SK-N-SH (cell line): ENCODE data around the gene LRRFIP2. TPM values are rescaled to one million over a fixed set of nuclear protein-coding genes. Genes with fewer than 3 reads are reported as not detected.

ENCODE experiments used
- CTCF ChIA-PET: fragments of 300-600, 350-600 bp; formaldehyde crosslinking; extraction: SDS; loops from one replicate; lab custom pipeline; 2021; lab: Yijun Ruan, JAX
- POLR2A ChIA-PET: fragments of 350-600 bp; sonication (Branson Sonifier 250); formaldehyde crosslinking; extraction: SDS; loops from one replicate; lab custom pipeline; 2020; ENCODE audit warnings: antibody characterized with exemption, inconsistent platforms; lab: Yijun Ruan, JAX
- DNase-seq: peaks from one replicate; pipeline ENCODE4 v3.0.0; 2012
- H2AFZ ChIP-seq: fragments of 200-600 bp; sonication (generic); 2 replicates; pipeline ENCODE4 v1.8.1; 2016; ENCODE audit warnings: antibody characterized with exemption, mild to moderate bottlenecking, low read depth
- H3F3A ChIP-seq: fragments of 200-600 bp; sonication (generic); replicated peaks from 2 replicates; pipeline ENCODE3; 2016; ENCODE audit warnings: antibody characterized with exemption, mild to moderate bottlenecking; ENCODE audit not compliant: insufficient read depth
- H3K27ac ChIP-seq, 2 experiments: fragments of 200-500 bp in 1 of 2; fragments of 200-600 bp in 1 of 2; sonication (Bioruptor generic) in 1 of 2; sonication (generic), shearing (Covaris generic) in 1 of 2; 2 replicates each; pipeline versions ENCODE4 v1.5.1 to v1.6.1; 2014 to 2016; ENCODE audit warnings: low read depth in 2 of 2, inconsistent platforms in 1 of 2, low read length in 1 of 2, mild to moderate bottlenecking in 1 of 2, mixed read lengths in 1 of 2
- H3K27me3 ChIP-seq: fragments of 200-600 bp; sonication (generic), shearing (Covaris generic); 2 replicates; pipeline ENCODE4 v1.6.1; 2016; ENCODE audit warnings: mixed run types; ENCODE audit not compliant: insufficient read depth
- H3K36me3 ChIP-seq, 2 experiments: fragments of 200-500 bp in 1 of 2; fragments of 200-600 bp in 1 of 2; sonication (Bioruptor generic) in 1 of 2; sonication (generic) in 1 of 2; replicated peaks in 1 of 2; 2 replicates each; pipeline versions ENCODE3 to v1.5.1; 2014 to 2016; ENCODE audit warnings: low read length in 1 of 2, mild to moderate bottlenecking in 1 of 2; ENCODE audit not compliant: insufficient read depth in 2 of 2, control insufficient read depth in 1 of 2
- H3K4me1 ChIP-seq, 2 experiments: fragments of 200-500 bp in 1 of 2; fragments of 200-600 bp in 1 of 2; sonication (Bioruptor generic) in 1 of 2; sonication (generic), shearing (Covaris generic) in 1 of 2; 2 replicates each; pipeline versions ENCODE4 v1.5.1 to v1.6.1; 2014 to 2016; ENCODE audit warnings: low read depth in 1 of 2, low read length in 1 of 2, mixed run types in 1 of 2; ENCODE audit not compliant: insufficient read depth in 2 of 2, control insufficient read depth in 1 of 2
- H3K4me2 ChIP-seq: fragments of 200-600 bp; sonication (generic), shearing (Covaris generic); 2 replicates; pipeline ENCODE4 v1.6.1; 2017; ENCODE audit warnings: mixed run types
- H3K4me3 ChIP-seq, 2 experiments: fragments of 200-500 bp in 1 of 2; fragments of 200-600 bp in 1 of 2; sonication (Bioruptor generic) in 1 of 2; sonication (generic), shearing (Covaris generic) in 1 of 2; 2 replicates each; pipeline versions ENCODE4 v1.5.1 to v1.8.1; 2014 to 2016; ENCODE audit warnings: low read depth in 2 of 2, inconsistent platforms in 1 of 2, low read length in 1 of 2, mild to moderate bottlenecking in 1 of 2, mixed read lengths in 1 of 2, moderate library complexity in 1 of 2
- H3K79me2 ChIP-seq: fragments of 200-600 bp; sonication (generic); 2 replicates; pipeline ENCODE4 v1.8.1; 2017; ENCODE audit warnings: mild to moderate bottlenecking; ENCODE audit not compliant: insufficient read depth
- H3K9ac ChIP-seq: fragments of 200-600 bp; sonication (generic); 2 replicates; pipeline ENCODE4 v1.6.1; 2017; ENCODE audit warnings: mixed run types
- H3K9me2 ChIP-seq: fragments of 200-600 bp; sonication (generic); 2 replicates; pipeline ENCODE4 v1.6.1; 2017; ENCODE audit warnings: mixed run types
- H3K9me3 ChIP-seq: fragments of 200-600 bp; sonication (generic); 2 replicates; pipeline ENCODE4 v1.6.1; 2017; ENCODE audit warnings: mixed run types, mild to moderate bottlenecking, moderate library complexity
- H4K20me1 ChIP-seq: fragments of 200-600 bp; sonication (generic); 2 replicates; pipeline ENCODE4 v1.6.1; 2017; ENCODE audit warnings: mild to moderate bottlenecking, mixed run types; ENCODE audit not compliant: insufficient read depth
- ELF1 ChIP-seq: IDR thresholded peaks from 2 replicates; pipeline ENCODE4 v1.4.0; 2012
- EZH2phosphoT487 ChIP-seq: fragments of 200-600 bp; sonication (generic); IDR thresholded peaks from 2 replicates; pipeline ENCODE4 v1.6.1; 2017; ENCODE audit warnings: low read depth, mixed run types, mild to moderate bottlenecking, antibody characterized with exemption, moderate library complexity, borderline replicate concordance
- FOSL2 ChIP-seq: IDR thresholded peaks from 2 replicates; pipeline ENCODE4 v1.4.0; 2012; ENCODE audit warnings: low read depth, mild to moderate bottlenecking, moderate library complexity, borderline replicate concordance
- FOXJ3 ChIP-seq: sonication (generic); formaldehyde crosslinking; IDR thresholded peaks from 2 replicates; pipeline ENCODE4 v1.5.1; 2020; ENCODE audit warnings: mild to moderate bottlenecking, missing genetic modification reagents
- FOXM1 ChIP-seq: IDR thresholded peaks from 2 replicates; pipeline ENCODE4 v1.4.0; 2012; ENCODE audit warnings: low read depth, mild to moderate bottlenecking
- IRF3 ChIP-seq: fragments of 150-350 bp; IDR thresholded peaks from 2 replicates; pipeline ENCODE4 v1.6.1; 2016; ENCODE audit warnings: mild to moderate bottlenecking, low read depth, low read length
- JUND ChIP-seq: IDR thresholded peaks from 2 replicates; pipeline ENCODE4 v1.4.0; 2012
- MEF2A ChIP-seq: IDR thresholded peaks from 2 replicates; pipeline ENCODE4 v1.4.0; 2012; ENCODE audit warnings: low read depth, borderline replicate concordance
- MXI1 ChIP-seq: IDR thresholded peaks from 2 replicates; pipeline ENCODE4 v1.6.1; 2012; ENCODE audit warnings: mild to moderate bottlenecking, low read depth, low read length, improper control_type of control experiment
- NRF1 ChIP-seq: IDR thresholded peaks from 2 replicates; pipeline ENCODE4 v1.6.1; 2012; ENCODE audit warnings: low read depth, mild to moderate bottlenecking, low read length
- POLR2AphosphoS5 ChIP-seq: IDR thresholded peaks from 2 replicates; pipeline ENCODE4 v1.6.1; 2012; ENCODE audit warnings: low read depth, low read length
- RAD21 ChIP-seq: IDR thresholded peaks from 2 replicates; pipeline ENCODE4 v1.6.1; 2012; ENCODE audit warnings: mild to moderate bottlenecking, low read length
- RFX5 ChIP-seq: IDR thresholded peaks from 2 replicates; pipeline ENCODE4 v1.6.1; 2012; ENCODE audit warnings: mild to moderate bottlenecking, improper control_type of control experiment, low read length
- SMC3 ChIP-seq: IDR thresholded peaks from 2 replicates; pipeline ENCODE4 v1.6.1; 2012; ENCODE audit warnings: low read depth, low read length, improper control_type of control experiment
- TEAD4 ChIP-seq: IDR thresholded peaks from 2 replicates; pipeline ENCODE4 v1.4.0; 2012; ENCODE audit warnings: mild to moderate bottlenecking, borderline replicate concordance; ENCODE audit not compliant: insufficient read depth
- USF1 ChIP-seq: IDR thresholded peaks from 2 replicates; pipeline ENCODE4 v1.4.0; 2012; ENCODE audit warnings: low read depth, borderline replicate concordance
- YY1 ChIP-seq: IDR thresholded peaks from 2 replicates; pipeline ENCODE4 v1.4.0; 2012; ENCODE audit warnings: low read depth, mild to moderate bottlenecking
- ZBTB33 ChIP-seq: IDR thresholded peaks from 2 replicates; pipeline ENCODE4 v1.4.0; 2012; ENCODE audit warnings: low read depth, borderline replicate concordance
- WGBS: methylation state at CpG from one replicate; pipeline ENCODE4 v1.1.6; 2017; ENCODE audit warnings: low lambda C conversion rate; 5-methylcytosine and 5-hydroxymethylcytosine counted together
- polyA plus RNA-seq, 3 experiments: library from polyadenylated mRNA; depleted of rRNA; stranded (reverse); fragments of >200 nt; gene quantifications; 2 replicates each; pipeline ENCODE4 v1.2.3, GENCODE V29; 2012

Gene LRRFIP2
- polyA plus RNA-seq, 1 of the 3 experiments (the other 2 are of a cell fraction), result 27.2 TPM

DNA sequence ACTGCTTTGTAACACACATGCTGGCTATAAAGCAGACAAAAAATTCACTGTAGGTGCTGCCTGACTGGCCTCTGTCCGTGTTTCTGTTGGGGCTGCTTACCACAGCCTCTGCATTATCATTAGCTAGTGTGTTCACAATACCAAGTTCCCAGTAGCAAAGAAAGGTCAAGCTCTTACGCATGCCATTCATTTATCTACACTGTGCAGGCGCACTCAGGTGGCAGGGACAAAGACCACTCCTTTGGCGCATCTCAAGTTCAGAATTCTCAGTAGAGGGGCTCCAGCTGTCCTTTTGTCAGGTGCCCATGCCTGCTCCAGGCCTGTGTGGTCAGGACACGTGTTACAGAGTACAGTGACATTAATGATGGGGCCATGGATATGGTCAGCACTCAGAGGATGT, 158.7 kb downstream of the LRRFIP2 start:
- Histone ChIP-seq H3K9me3 (no peaks in the 10 kb centered on the region), H3K27me3 (no peaks in the 10 kb centered on the region), H3K4me2 (no peak overlapping the region), H3K4me3 (no peak overlapping the region), H3K79me2 (no peaks in the 10 kb centered on the region), H3K4me1 (no peaks in the 10 kb centered on the region), H3K27ac (no peak overlapping the region), H3K36me3 (peaks cover 57 to 70% of the 10 kb centered on the region in 2 experiments), H2AFZ (no peak overlapping the region), H3K9ac (no peak overlapping the region), H3K9me2 (no peaks in the 10 kb centered on the region), H3F3A (peaks cover 4% of the 10 kb centered on the region), H4K20me1 (no peaks in the 10 kb centered on the region)
- ChIA-PET CTCF (interaction anchor here (1.8 kb wide), 1 partner anchor 57 kb away, joined by 4 read pairs; no protein-coding TSS in a partner anchor), POLR2A (no interaction called here)
- 98% methylated on average over 5 of the region's 5 CpGs for WGBS
- TF ChIP-seq RAD21 (no peak), RFX5 (no peak), JUND (no peak), NRF1 (no peak), USF1 (no peak), SMC3 (no peak), IRF3 (no peak), MEF2A (no peak), POLR2AphosphoS5 (no peak), FOXJ3 (no peak), FOXM1 (no peak), ZBTB33 (no peak), EZH2phosphoT487 (no peak), TEAD4 (no peak), ELF1 (no peak), FOSL2 (no peak), YY1 (no peak), MXI1 (no peak)
- no peak for DNase-seq
